HepG2 (cell line): ENCODE data around the gene DDI2. TPM values are rescaled to one million over a fixed set of nuclear protein-coding genes. Genes with fewer than 3 reads are reported as not detected.

Source experiments
- BORCS8-MEF2B ChIP-seq: sonication (generic); formaldehyde crosslinking; IDR thresholded peaks from 2 replicates; pipeline ENCODE4 v1.8.0; 2022; ENCODE audit warnings: mild to moderate bottlenecking, missing genetic modification reagents
- CBX1 ChIP-seq: IDR thresholded peaks from one replicate; pipeline ENCODE4 v1.6.1; 2016; ENCODE audit warnings: antibody characterized with exemption, low read depth
- FOSL2 ChIP-seq: sonication (generic); formaldehyde crosslinking; IDR thresholded peaks from 2 replicates; pipeline ENCODE4 v1.4.0; 2020; ENCODE audit warnings: missing genetic modification reagents
- GABPB1 ChIP-seq: IDR thresholded peaks from 2 replicates; pipeline ENCODE4 v1.6.1; 2016; ENCODE audit warnings: mild to moderate bottlenecking, missing genetic modification reagents, moderate library complexity, missing compliant biosample characterization
- GLMP ChIP-seq: sonication (generic); formaldehyde crosslinking; IDR thresholded peaks from 2 replicates; pipeline ENCODE4 v1.9.0; 2021; ENCODE audit warnings: missing genetic modification reagents, mild to moderate bottlenecking, borderline replicate concordance
- HDAC1 ChIP-seq: sonication (generic); formaldehyde crosslinking; IDR thresholded peaks from 2 replicates; pipeline ENCODE4 v1.5.1; 2020; ENCODE audit warnings: mild to moderate bottlenecking, missing genetic modification reagents
- HNF4A ChIP-seq: sonication (generic); formaldehyde crosslinking; IDR thresholded peaks from 2 replicates; pipeline ENCODE4 v1.4.0; 2020; ENCODE audit warnings: missing genetic modification reagents
- MLXIP ChIP-seq: sonication (generic); formaldehyde crosslinking; IDR thresholded peaks from 2 replicates; pipeline ENCODE4 v1.9.0; 2021; ENCODE audit warnings: missing genetic modification reagents, borderline replicate concordance
- MYNN ChIP-seq: sonication (generic); formaldehyde crosslinking; IDR thresholded peaks from 2 replicates; pipeline ENCODE4 v1.4.0; 2020; ENCODE audit warnings: mild to moderate bottlenecking, low read depth, missing genetic modification reagents
- NFE2 ChIP-seq: sonication (generic); formaldehyde crosslinking; IDR thresholded peaks from 2 replicates; pipeline ENCODE4 v1.4.0; 2020; ENCODE audit warnings: missing genetic modification reagents
- NR2F6 ChIP-seq, 2 experiments: IDR thresholded peaks; 2 replicates each; pipeline ENCODE4 v1.6.1; 2016; ENCODE audit warnings: antibody characterized with exemption in 1 of 2, mild to moderate bottlenecking in 1 of 2
- SMYD3 ChIP-seq: sonication (generic); formaldehyde crosslinking; IDR thresholded peaks from 2 replicates; pipeline ENCODE4 v1.8.1; 2023; ENCODE audit warnings: mild to moderate bottlenecking, missing genetic modification reagents
- SP140L ChIP-seq: sonication (generic); formaldehyde crosslinking; IDR thresholded peaks from 2 replicates; pipeline ENCODE4 v1.4.0; 2020; ENCODE audit warnings: missing genetic modification reagents, borderline replicate concordance
- TAF1 ChIP-seq: sonication (generic); formaldehyde crosslinking; IDR thresholded peaks from 2 replicates; pipeline ENCODE4 v1.4.0; 2020; ENCODE audit warnings: missing genetic modification reagents
- TMF1 ChIP-seq: sonication (generic); formaldehyde crosslinking; IDR thresholded peaks from 2 replicates; pipeline ENCODE4 v1.8.1; 2022; ENCODE audit warnings: low read depth, missing genetic modification reagents
- U2AF2 ChIP-seq: fragments of 200-400 bp; formaldehyde crosslinking; IDR thresholded peaks from 2 replicates; pipeline ENCODE4 v1.6.1; 2017; ENCODE audit warnings: low read depth, mild to moderate bottlenecking, low read length
- ZKSCAN8 ChIP-seq: IDR thresholded peaks from 2 replicates; pipeline ENCODE4 v1.6.1; 2016; ENCODE audit warnings: borderline replicate concordance, missing genetic modification reagents, missing compliant biosample characterization
- ZNF205 ChIP-seq: IDR thresholded peaks from 2 replicates; pipeline ENCODE4 v1.6.1; 2018; ENCODE audit warnings: missing biosample characterization, missing genetic modification reagents
- ZNF383 ChIP-seq: sonication (generic); formaldehyde crosslinking; IDR thresholded peaks from 2 replicates; pipeline ENCODE4 v1.4.0; 2020; ENCODE audit warnings: missing genetic modification reagents, mild to moderate bottlenecking, borderline replicate concordance
- ZNF564 ChIP-seq: sonication (generic); formaldehyde crosslinking; IDR thresholded peaks from 2 replicates; pipeline ENCODE4 v1.8.1; 2023; ENCODE audit warnings: mild to moderate bottlenecking, missing genetic modification reagents
- ZNF574 ChIP-seq: sonication (generic); formaldehyde crosslinking; IDR thresholded peaks from 2 replicates; pipeline ENCODE4 v1.4.0; 2020; ENCODE audit warnings: missing genetic modification reagents
- ZNF672 ChIP-seq: sonication (generic); formaldehyde crosslinking; IDR thresholded peaks from 2 replicates; pipeline ENCODE4 v1.8.1; 2022; ENCODE audit warnings: missing genetic modification reagents
- ZNF766 ChIP-seq: sonication (generic); formaldehyde crosslinking; IDR thresholded peaks from 2 replicates; pipeline ENCODE4 v1.5.0; 2020; ENCODE audit warnings: missing genetic modification reagents, borderline replicate concordance
- ZSCAN22 ChIP-seq: sonication (generic); formaldehyde crosslinking; IDR thresholded peaks from 2 replicates; pipeline ENCODE4 v1.4.0; 2020; ENCODE audit warnings: mild to moderate bottlenecking, missing genetic modification reagents
- polyA plus RNA-seq, 8 experiments: library from polyadenylated mRNA; depleted of rRNA in 3 of 8; stranded (reverse) in 7 of 8; unstranded in 1 of 8; fragments of >200 nt; fragmentation: Illumina TruSeq in 4 of 8; extraction: Trizol in 4 of 8; gene quantifications; 2 replicates each; pipeline versions ENCODE4 v1.2.1 to v1.2.3, GENCODE V29; 2011 to 2016; ENCODE audit warnings: low read depth in 4 of 8, missing spikeins in 1 of 8, mixed read lengths in 1 of 8; ENCODE audit not compliant: insufficient read depth in 1 of 8
- total RNA-seq, 5 experiments: library from RNA; depleted of rRNA; stranded (reverse); fragments of >200 nt; fragmentation: Illumina TruSeq; extraction: Trizol; gene quantifications; 2 replicates each; pipeline ENCODE4 v1.2.3, GENCODE V29; 2016; ENCODE audit warnings: low read depth in 1 of 5

DDI2 gene
- total and polyA plus RNA-seq, 2 of the 13 experiments (the other 11 are each of a cell fraction or from before 2014, with no cell fraction given): 8.5 to 25.7 TPM

- TF ChIP-seq BORCS8-MEF2B (CRISPR knock-in tag) (peak; percentile 38; the same call in 1 of the 2 replicates), ZNF205 (CRISPR knock-in tag) (peak; percentile 73; the same call in 1 of the 2 replicates), TMF1 (peak; percentile 73; the same call in 1 of the 2 replicates), SP140L (0 out of 2 replicates have a peak, but pooled peaks have one; percentile 44), HDAC1 (CRISPR knock-in tag) (peak; percentile 95), FOSL2 (CRISPR knock-in tag) (peak; percentile 64), CBX1 (no peak), ZNF383 (peak; percentile 51; the same call in 1 of the 2 replicates), HNF4A (peak; percentile 99), SMYD3 (CRISPR knock-in tag) (peak; percentile 53; the same call in 1 of the 2 replicates), ZNF574 (CRISPR knock-in tag) (peak; percentile 85), TAF1 (CRISPR knock-in tag) (peak; percentile 79), ZNF766 (no peak), MYNN (CRISPR knock-in tag) (0 out of 2 replicates have a peak, but pooled peaks have one; percentile 36), ZSCAN22 (CRISPR knock-in tag) (peak; percentile 92), GABPB1 (CRISPR knock-in tag) (peak; percentile 87), ZKSCAN8 (CRISPR knock-in tag) (peak; percentile 51), ZNF672 (CRISPR knock-in tag) (no peak), ZNF564 (CRISPR knock-in tag) (peak; percentile 94), NR2F6 (IDR thresholded peaks at IDR 0.05) (peak; percentile 67), NR2F6 (CRISPR knock-in tag; IDR thresholded peaks at IDR 0.05) (peak; percentile 93), U2AF2 (no peak), NFE2 (CRISPR knock-in tag) (no peak), MLXIP (CRISPR knock-in tag) (peak; percentile 80; the same call in 1 of the 2 replicates), GLMP (CRISPR knock-in tag) (no peak)
Measured at GRCh38 chr1:15584489-15585363, 32.5 kb upstream of the DDI2 start, which contains the start of gene AGMAT (continued).
